Stimulated activated CD8-positive, alpha-beta memory T cell treated with anti-CD3 and anti-CD28 coated beads, Interleukin-12 subunit alpha, Interleukin-12 subunit beta, amount 100 ng/mL, for 4 hours (primary cell): ENCODE results near the gene TBX4.
"Not testable (repeated sequence)": the region's sequence is repeated elsewhere in the genome, so short reads cannot be mapped to it uniquely, and the experiment has no call there.

ENCODE experiments used
- DNase-seq: peaks from one replicate; pipeline ENCODE4 v3.0.0-alpha.2; 2020; ENCODE audit warnings: low read depth

Gene TBX4

GRCh38 chr17:61498042-61498994 lies 46.1 kb downstream of the TBX4 start:
- no peak for DNase-seq

GRCh38 chr17:61499632-61500031 lies 47.4 kb downstream of the TBX4 start:
- no peak for DNase-seq

GRCh38 chr17:61500287-61500686 lies 48.1 kb downstream of the TBX4 start:
- DNase-seq: no peak

GRCh38 chr17:61502292-61502691 lies 50.1 kb downstream of the TBX4 start:
- DNase-seq: no peak

- DNase-seq: no peak
Measured at GRCh38 chr17:61503961-61504360, 51.7 kb downstream of the TBX4 start.

GRCh38 chr17:61504697-61505096 lies 52.5 kb downstream of the TBX4 start:
- DNase-seq: no peak

GRCh38 chr17:61505846-61506627 lies 53.8 kb downstream of the TBX4 start:
- no peak for DNase-seq

- no peak for DNase-seq
Measured at GRCh38 chr17:61507383-61508066, 55.3 kb downstream of the TBX4 start.

- DNase-seq: no peak
Measured at GRCh38 chr17:61508912-61509311, 56.7 kb downstream of the TBX4 start.

GRCh38 chr17:61509454-61509853 lies 57.2 kb downstream of the TBX4 start:
- not testable (repeated sequence) for DNase-seq

GRCh38 chr17:61510237-61510636 lies 58.0 kb downstream of the TBX4 start:
- no peak for DNase-seq

- no peak for DNase-seq
Measured at GRCh38 chr17:61510991-61511390, 58.8 kb downstream of the TBX4 start.

GRCh38 chr17:61511480-61512182 lies 59.4 kb downstream of the TBX4 start:
- DNase-seq: no peak

GRCh38 chr17:61514491-61514890 lies 62.3 kb downstream of the TBX4 start:
- DNase-seq: no peak

GRCh38 chr17:61517265-61517664 lies 65.0 kb downstream of the TBX4 start:
- no peak for DNase-seq

- DNase-seq: no peak
Measured at GRCh38 chr17:61517843-61518606, 65.8 kb downstream of the TBX4 start.

GRCh38 chr17:61519139-61519538 lies 66.9 kb downstream of the TBX4 start:
- no peak for DNase-seq

GRCh38 chr17:61519754-61520440 lies 67.7 kb downstream of the TBX4 start:
- no peak for DNase-seq

- DNase-seq: no peak
Measured at GRCh38 chr17:61520897-61521296, 68.7 kb downstream of the TBX4 start.

- no peak for DNase-seq
Measured at GRCh38 chr17:61522088-61522487, 69.9 kb downstream of the TBX4 start.
